ENCODE data around the gene C22orf23.
"Not testable (repeated sequence)": the region's sequence is repeated elsewhere in the genome, so short reads cannot be mapped to it uniquely, and the experiment has no call there.

The C22orf23 gene

DNA sequence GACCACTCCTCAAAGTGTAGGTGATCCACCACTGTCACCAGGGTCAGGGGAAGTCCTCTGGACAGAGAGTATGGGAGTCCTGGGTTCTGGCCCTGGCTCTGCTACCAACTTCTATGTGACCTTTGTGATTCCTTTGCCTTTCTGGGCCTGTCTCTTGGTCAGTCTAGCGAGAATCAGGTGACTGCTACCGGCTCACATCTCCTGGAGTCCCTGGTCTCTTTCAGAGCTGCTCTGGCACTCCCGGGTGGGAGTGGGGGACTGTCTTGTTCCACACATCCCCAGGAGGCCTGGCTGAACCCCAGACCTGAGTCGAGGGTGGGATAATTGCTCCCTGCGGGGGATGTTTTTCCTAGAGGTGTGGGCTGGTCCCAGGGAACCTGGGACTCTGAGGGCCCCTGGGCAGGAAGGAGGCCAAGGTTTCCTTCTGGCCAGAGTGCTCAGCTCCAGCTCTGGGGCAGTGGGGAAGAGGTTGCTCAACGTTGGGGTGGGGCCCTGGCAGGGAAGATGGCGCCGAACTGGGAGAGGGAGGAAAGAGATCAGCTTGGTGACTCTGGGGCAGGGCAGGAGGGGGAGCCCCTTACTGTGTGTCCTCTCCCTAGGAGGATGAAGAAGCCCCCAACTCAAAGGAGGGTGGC, 28.9 kb upstream of the C22orf23 start:
- DNase-seq: no peak

DNA sequence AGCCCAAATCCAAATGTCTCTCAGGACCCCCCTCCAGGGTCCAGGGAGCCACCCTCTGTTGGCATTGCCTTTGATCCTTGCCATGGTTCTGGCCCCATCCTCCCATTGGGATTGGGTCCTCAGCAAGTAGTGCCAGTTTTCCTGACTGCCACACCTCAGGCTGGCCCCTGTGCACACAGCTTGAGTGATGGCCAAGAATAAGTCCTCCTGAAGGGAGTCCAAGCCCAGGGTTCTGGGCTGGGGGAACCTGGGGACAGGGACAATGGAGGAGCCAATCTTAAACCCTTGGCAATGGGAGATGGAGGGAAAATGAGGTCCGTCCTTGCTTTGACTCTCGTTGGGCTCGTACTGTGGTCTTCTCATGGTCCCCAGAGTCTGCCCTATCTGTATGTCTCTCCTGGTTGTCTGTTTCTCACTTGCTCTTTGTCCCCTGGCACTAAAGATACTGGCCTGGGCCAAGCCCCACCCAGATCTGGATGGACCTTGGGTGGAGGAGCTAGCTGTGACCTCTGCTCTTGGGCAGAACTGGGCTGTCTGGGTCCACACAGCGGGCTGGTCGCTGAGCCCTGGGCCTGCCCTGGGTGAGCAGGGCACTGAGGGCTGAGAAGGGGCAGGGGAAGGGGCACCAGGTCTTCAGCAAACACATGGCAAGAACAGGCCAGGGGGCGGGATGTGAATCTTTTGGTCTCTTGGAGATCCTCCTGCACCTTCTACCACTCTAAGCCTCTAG, 28.0 kb upstream of the C22orf23 start:
- no peak for DNase-seq

GRCh38 chr22:37979782-37980181, 26.4 kb upstream of the C22orf23 start:
- no peak for DNase-seq

GRCh38 chr22:37976547-37976946, 23.1 kb upstream of the C22orf23 start:
- DNase-seq: no peak

- DNase-seq: not testable (repeated sequence)
Measured at GRCh38 chr22:37976022-37976421, 22.6 kb upstream of the C22orf23 start.

GRCh38 chr22:37975153-37975552, 21.8 kb upstream of the C22orf23 start:
- no peak for DNase-seq

- no peak for DNase-seq
Measured at GRCh38 chr22:37973271-37974170, 20.1 kb upstream of the C22orf23 start.

- DNase-seq: no peak
Measured at GRCh38 chr22:37972527-37972926, 19.1 kb upstream of the C22orf23 start.

DNA sequence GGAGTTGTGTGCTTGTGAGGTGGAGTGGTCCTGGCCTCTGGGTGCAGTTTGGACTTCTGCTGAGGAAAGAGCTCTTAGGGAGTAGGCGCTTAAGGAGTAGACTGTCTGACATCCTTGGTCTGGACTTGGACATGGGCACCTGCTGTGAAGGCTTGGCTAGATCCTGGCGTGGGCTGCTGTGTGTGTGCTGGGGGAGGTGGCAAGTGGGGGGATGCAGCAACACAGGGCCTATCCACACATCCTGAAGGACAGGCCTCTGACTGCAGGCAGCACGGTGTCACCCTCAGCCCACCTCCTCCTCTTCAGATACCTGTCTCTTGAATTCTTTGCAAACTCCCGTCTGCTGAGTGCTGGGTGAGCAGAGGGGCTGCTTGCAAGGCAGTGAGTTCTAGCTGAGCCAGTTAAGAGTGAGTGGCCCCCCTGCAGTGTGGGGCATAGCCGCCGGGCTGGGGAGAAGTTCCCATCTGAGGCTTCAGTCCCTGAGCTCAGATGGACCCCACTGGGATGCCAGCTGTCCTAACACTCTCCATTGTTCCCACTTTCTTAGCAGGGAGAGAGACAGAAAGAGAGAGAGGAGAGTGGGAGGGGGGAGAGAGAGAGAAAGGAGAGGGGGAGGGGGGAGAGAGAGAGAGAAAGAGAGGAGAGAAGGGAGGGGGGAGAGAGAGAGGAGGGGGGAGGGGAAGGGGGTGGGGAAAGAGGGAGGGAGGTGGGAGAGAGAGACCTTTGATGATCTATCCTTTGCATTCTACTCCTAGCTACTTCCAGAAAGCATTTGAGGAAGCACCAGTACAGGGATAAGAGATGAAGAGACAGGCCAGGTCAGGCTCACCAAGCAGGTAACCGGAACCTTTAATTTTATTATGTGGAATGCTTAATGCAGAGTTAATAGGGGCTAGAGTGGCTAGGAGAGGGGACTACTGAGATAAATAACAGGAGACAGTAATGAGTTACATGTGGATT, 18.4 kb upstream of the C22orf23 start:
- no peak for DNase-seq

DNA sequence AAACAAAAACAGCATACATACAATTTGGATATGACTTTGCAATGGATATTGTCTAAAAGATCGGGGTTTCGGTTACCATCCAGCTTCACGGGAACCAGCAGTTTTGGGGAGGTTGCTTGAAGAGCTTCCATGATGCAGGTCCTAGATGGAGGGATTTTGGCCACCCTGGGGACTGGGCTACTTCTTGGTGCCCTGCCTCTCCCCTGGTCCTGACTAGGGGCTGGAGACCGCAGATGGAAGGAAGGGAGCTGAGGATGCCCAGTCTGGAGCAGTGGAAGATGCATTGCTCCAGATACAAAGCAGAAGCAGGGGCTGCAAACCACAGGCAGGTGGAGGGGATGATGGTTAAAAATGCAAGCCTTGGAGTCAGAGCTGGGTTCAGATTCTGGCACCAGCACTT, 17.5 kb upstream of the C22orf23 start:
- no peak for DNase-seq

DNA sequence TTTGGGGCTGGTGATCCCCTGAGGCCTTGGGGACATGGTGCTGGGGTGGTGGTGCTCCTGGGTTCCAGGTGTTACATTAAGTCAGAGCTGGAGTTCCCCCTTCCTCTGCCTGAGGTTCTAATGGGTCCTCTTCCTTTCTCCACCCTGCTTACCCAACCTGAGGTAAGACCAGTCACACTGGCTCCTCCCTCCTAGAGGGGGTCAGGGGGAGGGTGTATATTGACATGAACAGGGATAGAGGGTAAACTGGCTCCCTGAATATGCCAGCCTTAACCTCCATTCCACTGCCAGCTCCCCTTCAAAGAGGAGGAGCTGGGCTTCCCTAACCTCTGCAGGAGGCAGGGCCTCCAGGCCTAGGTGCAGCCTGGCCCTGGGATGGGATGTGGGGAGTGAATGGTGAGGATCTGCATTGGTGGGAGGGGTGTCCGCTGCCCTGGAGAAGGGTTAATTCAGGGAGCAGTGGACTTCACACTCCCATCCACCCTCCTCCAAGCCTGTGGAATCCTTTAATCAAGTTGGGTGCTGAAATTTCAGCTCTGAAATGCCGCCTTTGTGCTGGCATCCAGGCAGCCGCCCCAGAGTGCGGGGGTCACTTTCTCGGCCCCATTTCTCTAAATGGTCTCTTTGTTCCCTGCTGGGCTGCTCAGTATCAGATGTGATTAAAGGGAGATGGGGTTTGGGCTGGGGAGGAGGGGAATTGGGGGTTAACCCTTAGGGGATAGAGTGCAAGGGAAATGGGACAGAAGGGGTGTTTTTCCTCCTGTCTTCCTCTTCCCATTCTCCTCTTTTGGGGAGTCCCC, 15.3 kb upstream of the C22orf23 start:
- DNase-seq: no peak

DNA sequence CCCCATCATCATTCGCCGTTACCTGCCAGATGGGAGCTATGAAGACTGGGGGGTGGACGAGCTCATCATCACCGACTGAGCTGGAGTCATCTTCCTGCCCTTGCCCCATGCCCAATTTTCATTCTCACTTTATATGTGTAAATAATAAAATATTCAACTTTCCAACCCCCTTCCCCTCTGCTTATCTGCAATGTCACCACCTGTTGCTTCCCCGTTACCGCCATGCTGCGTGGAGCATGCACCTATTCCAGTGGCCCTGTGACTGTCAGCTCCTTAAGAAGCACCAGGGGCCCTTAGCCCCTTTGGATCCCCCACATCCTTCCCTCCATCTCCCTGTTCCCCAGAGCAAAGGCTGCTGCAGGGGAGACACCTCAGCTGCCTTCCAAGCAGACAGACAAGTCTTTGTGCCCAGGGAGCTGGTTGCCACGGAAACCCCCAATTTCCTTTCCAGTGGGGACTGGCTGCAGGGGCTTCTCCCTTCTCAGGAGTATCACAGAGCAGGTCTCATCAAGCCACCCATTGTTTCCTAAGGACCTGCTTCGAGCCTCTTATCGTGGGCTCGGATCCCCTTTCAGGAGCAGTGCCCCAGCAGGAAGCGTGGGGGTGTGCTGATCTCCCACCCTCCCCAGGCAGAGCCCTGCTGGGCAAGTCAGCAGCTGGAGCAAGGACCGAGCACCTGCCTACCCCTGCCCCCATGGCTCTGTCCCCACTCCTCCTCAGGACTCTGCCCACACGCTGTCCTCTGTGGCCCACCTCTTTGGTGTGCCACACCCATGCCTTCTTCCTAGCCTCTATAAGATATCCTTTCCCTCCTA, 14.4 kb upstream of the C22orf23 start:
- DNase-seq: no peak

GRCh38 chr22:37967147-37967546, 13.7 kb upstream of the C22orf23 start:
- no peak for DNase-seq

GRCh38 chr22:37965940-37966664, 12.7 kb upstream of the C22orf23 start:
- no peak for DNase-seq

DNA sequence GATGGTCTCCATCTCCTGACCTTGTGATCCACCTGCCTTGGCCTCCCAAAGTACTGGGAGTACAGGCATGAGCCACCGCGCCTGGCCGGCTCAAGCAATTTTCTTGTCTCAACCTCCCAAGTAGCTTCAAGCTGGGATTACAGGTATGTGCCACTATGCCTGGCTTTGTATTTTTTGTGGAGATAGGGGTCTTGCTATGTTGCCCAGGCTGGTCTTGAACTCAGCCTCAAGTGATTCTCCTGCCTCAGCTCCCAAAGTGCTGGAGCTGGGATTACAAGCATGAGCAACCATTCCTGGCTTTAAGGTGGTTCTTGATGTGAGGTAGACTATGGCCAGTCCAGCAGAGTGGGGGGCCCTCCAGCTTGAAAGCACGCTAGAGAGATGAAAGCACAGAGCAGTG, 7.7 kb upstream of the C22orf23 start:
- no peak for DNase-seq

DNA sequence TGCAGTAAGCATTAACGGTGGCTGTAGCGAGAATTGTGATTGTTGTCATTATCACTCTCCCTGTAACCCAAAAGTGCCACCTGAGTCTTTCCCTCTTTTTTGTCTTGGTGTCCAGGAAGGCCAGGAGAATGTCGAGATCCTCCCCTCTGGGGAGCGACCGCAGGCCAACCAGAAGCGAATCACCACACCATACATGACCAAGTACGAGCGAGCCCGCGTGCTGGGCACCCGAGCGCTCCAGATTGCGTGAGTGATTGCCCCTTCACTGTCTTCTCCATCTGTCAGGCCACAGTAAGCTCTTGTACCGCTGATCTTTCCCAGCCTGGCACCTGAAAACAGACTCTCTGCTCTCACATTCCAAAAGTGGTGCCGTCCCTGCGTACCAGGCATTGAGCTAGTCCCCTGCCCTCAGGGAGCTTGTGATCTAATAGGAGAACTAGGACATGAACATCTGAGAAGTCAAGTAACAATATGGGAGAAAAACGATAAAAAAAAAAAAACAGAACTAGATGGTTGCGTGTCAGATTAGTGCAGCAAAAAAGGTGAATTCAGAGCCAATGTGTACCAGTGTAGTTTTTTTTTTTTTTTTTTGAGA, 5.9 kb upstream of the C22orf23 start:
- no peak for DNase-seq

DNA sequence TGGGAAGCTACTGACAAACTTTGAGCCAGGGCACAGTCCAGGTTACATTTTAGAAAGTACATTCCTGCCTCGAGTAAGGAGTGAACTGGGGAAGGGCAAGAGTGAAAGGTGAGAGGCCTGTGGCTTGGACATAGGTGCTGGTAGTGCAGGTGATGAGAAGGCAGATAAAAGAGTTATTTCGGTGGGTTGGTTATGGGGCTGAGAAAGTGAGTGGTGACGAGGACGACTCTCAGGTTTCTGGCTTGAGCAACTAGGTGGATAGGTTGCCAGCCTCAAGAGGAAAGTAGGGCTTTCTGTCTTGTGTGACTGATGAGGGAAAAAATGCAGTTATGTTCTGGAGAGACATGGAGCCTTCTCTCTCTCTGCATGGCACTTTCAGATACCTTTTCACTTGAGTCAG, 3.8 kb upstream of the C22orf23 start:
- no peak for DNase-seq

- DNase-seq: not testable (repeated sequence)
Measured at GRCh38 chr22:37955825-37956397, 2.5 kb upstream of the C22orf23 start.

DNA sequence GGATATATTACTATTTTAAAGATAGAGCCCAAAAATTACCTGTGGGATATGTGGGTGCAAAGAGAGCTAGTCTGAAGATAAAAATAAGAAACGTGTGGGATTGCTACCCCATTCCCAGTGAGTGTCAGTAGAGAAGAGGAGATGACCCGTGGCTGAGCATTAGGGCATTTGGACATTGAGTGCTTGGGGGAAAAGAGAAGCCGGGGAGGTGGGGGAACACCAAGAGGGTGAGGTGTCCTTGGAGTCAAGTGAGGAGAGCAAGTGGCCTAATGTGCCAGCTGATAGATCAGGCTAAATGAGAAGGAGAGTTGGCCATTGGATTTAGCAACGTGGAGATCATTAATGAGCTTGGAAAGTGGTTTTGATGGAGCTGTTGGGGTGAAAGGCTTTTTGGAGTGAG, 1.3 kb upstream of the C22orf23 start:
- no peak for DNase-seq
